Measurements from ENCODE around the gene SLC7A8. TPM values are rescaled to one million over a fixed set of nuclear protein-coding genes. Genes with fewer than 3 reads are reported as not detected.
A peak's percentile ranks its signal among the peaks of the same experiment; 100 is the strongest.

The SLC7A8 gene
- total RNA-seq, 4 donors from 2014 or later, result 45.2 to 67.7 (median 53.2) TPM

DNA sequence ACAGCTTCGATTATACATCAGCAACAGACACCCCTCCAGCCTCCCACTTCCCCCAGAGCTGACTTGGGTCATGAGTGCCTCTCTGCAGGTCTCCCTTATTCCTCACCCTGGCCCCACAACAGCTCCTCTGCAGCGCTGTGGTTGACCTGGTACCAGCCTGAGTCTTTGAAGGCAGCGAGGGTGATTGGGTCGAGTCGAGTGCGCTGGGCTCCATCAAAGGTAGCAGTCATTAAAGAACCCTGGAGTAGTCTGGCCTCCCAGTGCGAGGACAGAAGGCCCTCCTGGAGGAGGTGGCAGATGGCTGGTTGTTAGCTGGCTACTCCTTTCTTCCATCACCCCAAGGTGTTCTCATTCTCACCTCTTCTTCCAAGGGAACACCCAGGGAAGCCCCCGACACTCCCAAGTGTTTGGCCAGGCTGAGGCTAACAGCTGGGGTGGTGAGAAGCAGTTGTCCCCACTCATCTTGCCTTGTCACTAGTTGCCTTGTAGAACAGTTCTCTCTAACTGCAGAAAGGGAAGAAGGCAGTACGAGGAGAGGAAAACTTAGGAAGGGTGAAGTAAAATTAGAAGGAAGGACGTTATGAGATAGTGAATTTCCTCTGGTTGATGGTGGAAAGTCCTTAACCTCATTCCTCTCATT lies 81.4 kb downstream of the SLC7A8 start:
- WGBS, result 71% methylated on average over 10 of the region's 10 CpGs
- Histone ChIP-seq H3K27ac (no peak overlapping the region), H3K9me3 (no peaks in the 10 kb centered on the region), H3K4me3 (no peak overlapping the region), H3K27me3 (no peaks in the 10 kb centered on the region), H3K4me1 (peaks cover 4% of the 10 kb centered on the region), H3K36me3 (peaks cover 14% of the 10 kb centered on the region)
- peak in 1 of 2 donors; percentile 76 for DNase-seq (ENCODE audit: low spot score in 2 of 2)
- TF ChIP-seq EP300 (IDR thresholded peaks at IDR 0.05), result no peak
- TF ChIP-seq POLR2A (IDR thresholded peaks at IDR 0.05), result no peak
- no peak for TF ChIP-seq POLR2AphosphoS5 (IDR thresholded peaks at IDR 0.05)
- TF ChIP-seq, protein P1, sequence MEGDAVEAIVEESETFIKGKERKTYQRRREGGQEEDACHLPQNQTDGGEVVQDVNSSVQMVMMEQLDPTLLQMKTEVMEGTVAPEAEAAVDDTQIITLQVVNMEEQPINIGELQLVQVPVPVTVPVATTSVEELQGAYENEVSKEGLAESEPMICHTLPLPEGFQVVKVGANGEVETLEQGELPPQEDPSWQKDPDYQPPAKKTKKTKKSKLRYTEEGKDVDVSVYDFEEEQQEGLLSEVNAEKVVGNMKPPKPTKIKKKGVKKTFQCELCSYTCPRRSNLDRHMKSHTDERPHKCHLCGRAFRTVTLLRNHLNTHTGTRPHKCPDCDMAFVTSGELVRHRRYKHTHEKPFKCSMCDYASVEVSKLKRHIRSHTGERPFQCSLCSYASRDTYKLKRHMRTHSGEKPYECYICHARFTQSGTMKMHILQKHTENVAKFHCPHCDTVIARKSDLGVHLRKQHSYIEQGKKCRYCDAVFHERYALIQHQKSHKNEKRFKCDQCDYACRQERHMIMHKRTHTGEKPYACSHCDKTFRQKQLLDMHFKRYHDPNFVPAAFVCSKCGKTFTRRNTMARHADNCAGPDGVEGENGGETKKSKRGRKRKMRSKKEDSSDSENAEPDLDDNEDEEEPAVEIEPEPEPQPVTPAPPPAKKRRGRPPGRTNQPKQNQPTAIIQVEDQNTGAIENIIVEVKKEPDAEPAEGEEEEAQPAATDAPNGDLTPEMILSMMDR (IDR thresholded peaks at IDR 0.05), result no peak

DNA sequence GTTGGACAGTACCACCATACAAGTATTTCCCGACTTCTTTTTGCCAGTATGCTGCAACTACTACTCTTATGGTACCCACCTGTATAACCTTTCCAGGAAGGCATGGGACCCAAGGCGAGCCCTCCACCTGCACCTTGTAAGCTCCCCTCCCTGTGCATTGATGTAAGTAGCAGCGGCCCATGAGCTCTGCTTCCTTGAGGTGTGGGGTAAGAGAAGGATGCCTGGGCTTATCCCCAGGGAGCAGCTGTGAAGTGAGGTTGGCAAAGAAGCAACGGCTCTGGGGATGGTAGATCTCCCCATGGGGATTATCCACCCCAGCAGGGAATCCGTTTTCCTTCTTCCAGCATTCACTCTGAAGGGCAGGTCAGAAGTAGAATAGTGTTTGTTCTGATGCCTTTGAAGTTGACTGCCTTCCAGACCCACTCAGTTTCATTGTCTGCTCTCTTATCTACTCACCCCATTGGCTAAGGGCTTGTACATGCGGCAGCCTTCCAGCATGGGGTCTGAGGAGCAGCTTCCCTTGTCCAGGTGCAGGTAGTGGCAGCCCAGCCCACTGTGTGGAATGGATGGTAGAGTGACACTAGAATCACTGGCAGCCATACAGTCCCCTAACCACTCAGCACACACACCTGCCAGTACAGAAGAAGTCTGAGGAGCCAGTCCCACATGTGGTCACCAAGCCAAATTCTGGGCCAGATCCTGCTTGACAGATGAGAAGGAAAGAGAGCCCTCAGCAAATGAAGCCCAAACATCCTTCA lies 82.1 kb downstream of the SLC7A8 start:
- no peak overlapping the region for H3K27ac ChIP-seq
- WGBS, result 92% methylated on average over 6 of the region's 6 CpGs
- no peak overlapping the region for H3K4me3 ChIP-seq
- peak in 1 of 2 donors; percentile 59 for DNase-seq (ENCODE audit: low spot score in 2 of 2)
- no peaks in the 10 kb centered on the region for H3K9me3 ChIP-seq
- TF ChIP-seq EP300 (IDR thresholded peaks at IDR 0.05) (no peak), POLR2AphosphoS5 (IDR thresholded peaks at IDR 0.05) (no peak), POLR2A (IDR thresholded peaks at IDR 0.05) (no peak)
- TF ChIP-seq, protein P1 (IDR thresholded peaks at IDR 0.05), result no peak
- H3K27me3 ChIP-seq, result no peaks in the 10 kb centered on the region
- H3K4me1 ChIP-seq, result peaks cover 11% of the 10 kb centered on the region
- peaks cover 14% of the 10 kb centered on the region for H3K36me3 ChIP-seq

- Histone ChIP-seq H3K4me1 (peaks cover 15% of the 10 kb centered on the region), H3K36me3 (peaks cover 14% of the 10 kb centered on the region), H3K27me3 (no peaks in the 10 kb centered on the region), H3K9me3 (no peaks in the 10 kb centered on the region), H3K4me3 (no peak overlapping the region), H3K27ac (no peak overlapping the region)
- 86% methylated on average over 10 of the region's 10 CpGs for WGBS
- TF ChIP-seq POLR2AphosphoS5 (IDR thresholded peaks at IDR 0.05) (no peak), POLR2A (IDR thresholded peaks at IDR 0.05) (no peak), EP300 (IDR thresholded peaks at IDR 0.05) (no peak)
- TF ChIP-seq, protein P1 (IDR thresholded peaks at IDR 0.05), result no peak
- no peak for DNase-seq (ENCODE audit: low spot score in 2 of 2)
These were observed 84.1 kb downstream of the SLC7A8 start for GRCh38 chr14:23099212-23099861.

DNA sequence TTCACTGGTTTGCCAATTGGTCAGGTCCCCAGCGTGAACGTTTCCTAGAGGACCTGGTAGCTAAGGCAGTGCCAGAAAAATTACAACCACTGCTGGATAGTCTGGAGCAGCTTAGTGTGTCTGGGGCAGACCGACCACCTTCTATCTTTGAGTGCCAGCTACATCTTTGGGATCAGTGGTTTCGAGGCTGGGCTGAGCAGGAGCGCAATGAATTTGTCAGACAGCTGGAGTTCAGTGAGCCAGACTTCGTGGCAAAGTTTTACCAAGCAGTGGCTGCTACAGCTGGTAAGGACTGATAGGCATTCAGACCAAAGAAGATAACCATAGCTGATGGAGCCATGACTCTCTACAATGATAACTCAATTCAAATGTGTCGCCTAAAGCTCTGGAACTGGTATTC lies 85.7 kb downstream of the SLC7A8 start:
- no peak for TF ChIP-seq POLR2A (IDR thresholded peaks at IDR 0.05)
- TF ChIP-seq, protein P1 (IDR thresholded peaks at IDR 0.05), result no peak
- TF ChIP-seq EP300 (IDR thresholded peaks at IDR 0.05), result no peak
- TF ChIP-seq POLR2AphosphoS5 (IDR thresholded peaks at IDR 0.05), result no peak
- Histone ChIP-seq H3K9me3 (no peaks in the 10 kb centered on the region), H3K36me3 (peaks cover 16% of the 10 kb centered on the region), H3K4me1 (peaks cover 30% of the 10 kb centered on the region), H3K27ac (no peak overlapping the region), H3K27me3 (no peaks in the 10 kb centered on the region), H3K4me3 (no peak overlapping the region)
- DNase-seq (ENCODE audit: low spot score in 2 of 2), result peak in 1 of 2 donors; percentile 41
- WGBS, result 91% methylated on average over 7 of the region's 7 CpGs

Data from suprapubic skin (tissue), 4 donors.